Lower lobe of right lung (tissue), 2 donors: ENCODE measurements around the gene BNC2. TPM values are rescaled to one million over a fixed set of nuclear protein-coding genes. Genes with fewer than 3 reads are reported as not detected.

ENCODE experiments used
- ATAC-seq, 2 donors: fragments of 200-7000 bp; cut with Tn5 transposase; one replicate each; pipeline ENCODE4 v1.9.1; 2020 to 2022; ENCODE audit warnings: mild to moderate bottlenecking in 2 of 2, moderate library complexity in 2 of 2
- DNase-seq: peaks from one replicate; pipeline ENCODE4 v3.0.0-alpha.2; 2020
- H3K27ac ChIP-seq: fragments of 200-600 bp; one replicate; pipeline ENCODE4 v1.8.0; 2022
- H3K27me3 ChIP-seq: fragments of 200-600 bp; one replicate; pipeline ENCODE4 v1.8.0; 2022; ENCODE audit warnings: low read depth
- H3K36me3 ChIP-seq: fragments of 200-600 bp; one replicate; pipeline ENCODE4 v1.8.0; 2022; ENCODE audit warnings: mild to moderate bottlenecking
- H3K4me1 ChIP-seq: fragments of 200-600 bp; one replicate; pipeline ENCODE4 v1.8.0; 2022
- H3K4me3 ChIP-seq: fragments of 200-600 bp; one replicate; pipeline ENCODE4 v1.8.0; 2022; ENCODE audit warnings: mild to moderate bottlenecking
- H3K9me3 ChIP-seq: fragments of 200-600 bp; one replicate; pipeline ENCODE4 v1.8.0; 2022
- CTCF ChIP-seq: fragments of 200-600 bp; IDR thresholded peaks from one replicate; pipeline ENCODE4 v1.8.0; 2022; ENCODE audit warnings: antibody characterized with exemption, mild to moderate bottlenecking
- intact Hi-C: fragments of 100-400 bp; cut with DNase I; formaldehyde crosslinking; loops from one replicate; pipeline ENCODE4 v1.11.0; 2022
- total RNA-seq: library from RNA; stranded (reverse); fragmentation: NEBNext Ultra II Directional; extraction: Animal tissue kit (Norgen Biotek cat#: 25700); gene quantifications from one replicate; pipeline ENCODE4 v1.2.1, GENCODE V29; 2021
- donor health status: DM: no; HTN: yes; CAD: no; lungs with severe emphysema.

Gene BNC2
- total RNA-seq, 1 donor from 2014 or later = 15.0 TPM

GRCh38 chr9:16594787-16595186 lies 275.7 kb downstream of the BNC2 start:
- TF ChIP-seq CTCF = no peak
- H3K27me3 ChIP-seq = no peaks in the 10 kb centered on the region
- ATAC-seq (no peak), DNase-seq (no peak)
- intact Hi-C loops = no loop called here
- H3K9me3 ChIP-seq = no peaks in the 10 kb centered on the region
- H3K27ac ChIP-seq = no peak overlapping the region
- H3K4me1 ChIP-seq = no peaks in the 10 kb centered on the region
- no peak overlapping the region for H3K4me3 ChIP-seq
- no peaks in the 10 kb centered on the region for H3K36me3 ChIP-seq

- Histone ChIP-seq H3K4me3 (no peak overlapping the region), H3K27me3 (no peaks in the 10 kb centered on the region), H3K27ac (no peak overlapping the region), H3K9me3 (no peaks in the 10 kb centered on the region), H3K4me1 (no peaks in the 10 kb centered on the region), H3K36me3 (no peaks in the 10 kb centered on the region)
- no peak for ATAC-seq
- DNase-seq = no peak
- no peak for TF ChIP-seq CTCF
- intact Hi-C loops = no loop called here
These were observed 276.7 kb downstream of the BNC2 start for GRCh38 chr9:16593746-16594145.

- DNase-seq (no peak), ATAC-seq (no peak)
- Histone ChIP-seq H3K27me3 (no peaks in the 10 kb centered on the region), H3K4me3 (no peak overlapping the region), H3K27ac (no peak overlapping the region), H3K36me3 (no peaks in the 10 kb centered on the region), H3K4me1 (no peaks in the 10 kb centered on the region), H3K9me3 (no peaks in the 10 kb centered on the region)
- no peak for TF ChIP-seq CTCF
- intact Hi-C loops = no loop called here
These were observed 279.4 kb downstream of the BNC2 start for GRCh38 chr9:16591092-16591491.

GRCh38 chr9:16585591-16585990 lies 284.9 kb downstream of the BNC2 start:
- Histone ChIP-seq H3K4me3 (no peak overlapping the region), H3K27ac (no peak overlapping the region), H3K27me3 (no peaks in the 10 kb centered on the region), H3K36me3 (no peaks in the 10 kb centered on the region), H3K9me3 (no peaks in the 10 kb centered on the region), H3K4me1 (no peaks in the 10 kb centered on the region)
- ATAC-seq (no peak), DNase-seq (no peak)
- no peak for TF ChIP-seq CTCF
- intact Hi-C loops = no loop called here

GRCh38 chr9:16579872-16580432 lies 290.5 kb downstream of the BNC2 start:
- DNase-seq = no peak
- intact Hi-C loops = no loop called here
- Histone ChIP-seq H3K27me3 (no peaks in the 10 kb centered on the region), H3K36me3 (no peaks in the 10 kb centered on the region), H3K9me3 (no peaks in the 10 kb centered on the region), H3K4me3 (no peak overlapping the region), H3K4me1 (no peaks in the 10 kb centered on the region), H3K27ac (no peak overlapping the region)
- no peak for ATAC-seq
- TF ChIP-seq CTCF = no peak

GRCh38 chr9:16575986-16576245 lies 294.6 kb downstream of the BNC2 start:
- Histone ChIP-seq H3K4me1 (peaks cover 10% of the 10 kb centered on the region), H3K4me3 (no peak overlapping the region), H3K36me3 (no peaks in the 10 kb centered on the region), H3K9me3 (no peaks in the 10 kb centered on the region), H3K27me3 (no peaks in the 10 kb centered on the region), H3K27ac (no peak overlapping the region)
- DNase-seq = no peak
- intact Hi-C loops = no loop called here
- ATAC-seq = no peak
- no peak for TF ChIP-seq CTCF
